Measurements from ENCODE around the gene CCDC185.
"Not testable (repeated sequence)": the region's sequence is repeated elsewhere in the genome, so short reads cannot be mapped to it uniquely, and the experiment has no call there.

CCDC185 gene

DNA sequence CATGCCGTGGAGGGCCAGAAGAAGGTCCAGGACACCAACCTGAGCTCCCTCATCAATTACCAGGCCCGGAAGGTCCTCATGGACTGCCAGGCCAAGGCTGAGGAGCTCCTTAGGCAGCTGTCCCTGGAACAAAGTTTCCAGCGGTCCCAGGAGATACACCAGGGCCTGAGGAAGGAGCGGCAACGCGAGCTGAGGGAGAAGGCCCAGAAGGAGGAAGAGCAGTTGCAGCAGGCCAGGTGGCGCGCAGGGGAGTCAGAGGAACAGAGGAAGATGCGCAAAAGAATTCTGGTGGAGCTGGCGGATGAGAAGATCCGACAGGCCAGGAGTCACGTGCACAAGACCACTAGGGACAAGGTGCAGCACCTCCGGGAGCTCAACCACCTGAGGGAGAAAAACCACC is 1.5 kb downstream of the CCDC185 start:
- no peak for DNase-seq

DNA sequence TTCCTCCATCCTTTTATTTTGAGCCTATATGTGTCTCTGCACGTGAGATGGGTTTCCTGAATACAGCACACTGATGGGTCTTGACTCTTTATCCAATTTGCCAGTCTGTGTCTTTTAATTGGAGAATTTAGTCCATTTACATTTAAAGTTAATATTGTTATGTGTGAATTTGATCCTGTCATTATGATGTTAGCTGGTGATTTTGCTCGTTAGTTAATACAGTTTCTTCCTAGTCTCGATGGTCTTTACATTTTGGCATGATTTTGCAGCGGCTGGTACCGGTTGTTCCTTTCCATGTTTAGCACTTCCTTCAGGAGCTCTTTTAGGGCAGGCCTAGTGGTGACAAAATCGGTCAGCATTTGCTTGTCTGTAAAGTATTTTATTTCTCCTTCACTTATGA is 6.2 kb downstream of the CCDC185 start:
- not testable (repeated sequence) for DNase-seq

DNA sequence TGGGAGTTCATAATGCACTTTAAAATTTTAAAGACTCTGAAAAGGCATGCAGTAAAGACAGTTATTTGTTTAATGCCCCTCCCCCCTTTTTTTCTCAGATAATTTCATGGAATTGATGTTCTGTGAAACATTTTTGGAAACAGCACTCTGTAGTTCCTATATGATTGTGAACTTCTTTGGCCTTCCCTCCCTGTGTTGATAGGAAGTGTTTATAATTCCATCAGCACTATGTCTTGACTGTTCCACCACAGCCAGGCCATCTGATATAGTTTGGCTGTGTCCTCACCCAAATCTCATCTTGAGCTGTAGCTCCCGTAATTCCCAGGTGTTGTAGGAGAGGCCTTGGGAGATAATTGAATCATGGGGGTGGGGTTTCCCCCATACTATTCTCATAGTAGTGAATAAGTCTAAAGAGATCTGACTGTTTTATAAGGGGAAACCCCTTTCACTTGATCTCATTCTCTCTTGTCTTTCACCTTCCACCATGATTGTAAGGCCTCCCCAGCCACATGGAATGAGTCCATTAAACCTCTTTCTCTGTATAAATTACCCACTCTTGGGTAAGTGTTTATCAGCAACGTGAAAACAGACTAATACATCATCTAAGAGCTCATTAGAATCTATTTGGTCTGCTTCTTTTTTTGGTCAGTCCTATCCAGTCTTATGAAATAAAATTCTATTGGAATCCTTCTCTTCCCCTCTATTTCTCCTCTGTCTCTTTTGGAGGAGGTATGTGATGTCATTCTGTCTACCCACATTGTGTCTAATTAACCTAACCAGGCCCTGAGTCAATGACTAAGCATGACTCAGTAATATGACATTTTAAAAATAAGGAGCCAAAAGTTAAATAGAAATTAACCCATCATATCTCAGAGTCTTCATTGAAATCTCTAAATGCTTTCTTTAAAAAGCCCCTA is 8.9 kb downstream of the CCDC185 start:
- DNase-seq: peak; percentile 76

DNA sequence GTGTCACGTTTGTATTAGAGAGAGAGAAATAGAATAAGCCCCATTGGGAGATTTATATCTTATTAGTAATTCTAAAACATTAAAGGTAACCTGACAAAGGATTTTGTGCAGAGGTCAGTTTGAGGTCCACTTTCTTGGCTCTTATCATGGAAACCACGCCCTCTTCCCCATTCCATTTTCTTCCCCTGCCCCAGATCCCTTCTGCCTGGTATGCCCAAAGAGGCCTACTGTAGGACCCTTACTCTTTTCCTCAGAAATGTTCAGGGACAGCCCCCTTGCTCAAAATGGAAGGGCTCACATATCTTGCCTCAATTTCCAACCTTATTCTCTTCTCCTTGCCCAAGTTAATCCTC is 9.6 kb downstream of the CCDC185 start:
- DNase-seq: no peak

DNA sequence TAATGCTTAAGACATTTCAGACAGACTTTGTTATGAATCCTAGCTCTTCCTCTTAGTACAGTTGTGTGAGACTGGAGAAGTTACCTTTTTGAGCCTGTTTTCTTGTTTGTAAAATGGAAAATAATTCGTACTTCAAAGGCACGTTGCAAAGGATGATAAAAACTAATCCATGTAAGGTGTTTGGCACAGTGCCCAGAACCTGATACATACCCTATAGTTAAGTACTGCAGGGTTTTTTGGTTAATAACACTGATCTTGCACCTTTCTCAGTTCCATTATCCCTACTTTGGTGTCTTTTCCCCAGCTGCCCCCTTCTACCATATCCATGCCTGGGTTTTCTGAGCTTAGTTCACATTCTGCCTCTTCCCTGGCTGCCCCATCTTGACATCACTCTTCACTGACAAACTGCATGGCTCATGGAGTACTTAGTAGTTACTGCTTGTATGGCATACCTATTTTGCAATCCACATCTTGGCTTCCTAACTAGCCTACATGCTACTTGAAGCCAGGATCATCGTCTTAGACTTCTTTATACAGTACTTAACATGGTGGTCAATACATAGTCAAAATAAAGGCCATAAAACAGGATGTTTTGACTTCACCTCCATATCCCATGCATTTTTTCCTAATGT is 10.1 kb downstream of the CCDC185 start:
- peak; percentile 37 for DNase-seq

DNA sequence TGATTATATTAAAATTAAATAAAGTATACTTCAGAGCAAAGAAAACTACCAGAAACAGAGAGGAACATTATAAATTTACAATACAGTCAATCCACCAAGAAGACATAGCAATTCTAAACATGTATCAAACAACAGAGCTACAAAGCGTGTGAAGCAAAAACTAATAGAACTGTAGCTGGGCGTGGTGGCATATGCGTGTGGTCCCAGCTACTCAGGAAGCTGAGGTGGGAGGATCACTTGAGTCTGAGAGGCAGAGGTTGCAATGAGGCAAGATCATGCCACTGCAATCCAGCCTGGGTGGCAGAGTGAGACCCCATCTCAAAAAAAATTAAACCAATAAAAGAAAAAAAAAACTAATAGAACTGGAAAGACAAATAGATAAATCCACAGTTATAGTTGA is 12.3 kb downstream of the CCDC185 start:
- DNase-seq: no peak

DNA sequence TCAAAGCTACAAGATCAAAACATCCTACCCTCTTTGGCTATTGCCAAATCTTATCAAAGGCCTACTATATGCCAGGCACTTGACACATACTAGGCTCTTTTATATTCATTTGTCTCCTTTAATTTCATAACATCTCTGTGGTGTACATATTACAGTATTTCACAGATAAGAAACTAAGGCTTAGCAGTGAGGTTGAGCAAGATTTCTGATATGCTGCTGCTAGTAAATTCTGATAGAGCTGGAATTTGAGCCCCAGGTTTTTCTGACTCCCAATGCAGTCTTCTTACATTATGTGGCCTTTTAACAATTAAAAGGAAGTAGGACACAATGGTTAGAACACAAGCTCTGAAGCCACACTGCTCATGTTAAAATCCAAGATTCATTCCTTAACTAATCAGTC is 16.8 kb downstream of the CCDC185 start:
- DNase-seq: no peak

- peak; percentile 84 for DNase-seq
These were observed 18.1 kb downstream of the CCDC185 start for GRCh38 chr1:223411309-223411708.

- no peak for DNase-seq
These were observed 18.5 kb downstream of the CCDC185 start for GRCh38 chr1:223411710-223412109.

GRCh38 chr1:223413216-223413615 is 20.0 kb downstream of the CCDC185 start:
- DNase-seq: no peak

GRCh38 chr1:223417444-223417843 is 24.2 kb downstream of the CCDC185 start:
- no peak for DNase-seq

DNA sequence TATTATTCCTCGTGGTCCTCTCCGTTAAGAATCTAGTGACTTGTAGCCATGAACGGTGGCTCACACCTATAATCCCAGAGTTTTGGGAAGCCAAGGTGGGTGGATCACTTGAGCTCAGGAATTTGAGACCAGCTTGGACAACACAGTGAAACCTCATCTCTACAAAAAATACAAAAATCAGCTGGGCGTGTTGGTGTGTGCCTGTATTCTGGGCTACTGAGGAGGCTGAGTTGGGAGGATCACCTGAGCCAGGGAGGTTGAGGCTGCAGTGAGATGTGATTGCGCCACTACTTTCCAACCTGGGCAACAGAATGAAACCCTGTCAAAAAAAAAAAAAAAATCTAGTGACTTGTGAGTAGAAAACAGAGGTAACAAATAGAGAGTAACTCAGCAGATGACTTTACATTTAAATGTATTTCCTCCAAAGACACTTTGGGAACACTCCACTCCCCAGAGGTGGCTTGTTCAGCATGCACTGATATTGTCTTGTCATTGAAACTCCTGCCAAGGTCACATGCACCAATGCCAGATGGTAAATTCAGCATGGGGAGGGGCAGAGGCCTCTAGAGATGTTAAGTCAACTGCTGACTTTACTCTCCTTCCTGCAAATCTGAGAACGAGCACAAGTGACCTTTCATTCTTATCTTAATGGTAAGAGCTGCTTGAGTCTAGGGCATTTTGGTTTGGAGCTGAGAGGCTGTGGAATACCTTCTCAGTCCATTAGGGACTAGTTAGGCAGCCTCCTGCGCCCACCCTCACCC is 24.9 kb downstream of the CCDC185 start:
- DNase-seq: no peak

DNA sequence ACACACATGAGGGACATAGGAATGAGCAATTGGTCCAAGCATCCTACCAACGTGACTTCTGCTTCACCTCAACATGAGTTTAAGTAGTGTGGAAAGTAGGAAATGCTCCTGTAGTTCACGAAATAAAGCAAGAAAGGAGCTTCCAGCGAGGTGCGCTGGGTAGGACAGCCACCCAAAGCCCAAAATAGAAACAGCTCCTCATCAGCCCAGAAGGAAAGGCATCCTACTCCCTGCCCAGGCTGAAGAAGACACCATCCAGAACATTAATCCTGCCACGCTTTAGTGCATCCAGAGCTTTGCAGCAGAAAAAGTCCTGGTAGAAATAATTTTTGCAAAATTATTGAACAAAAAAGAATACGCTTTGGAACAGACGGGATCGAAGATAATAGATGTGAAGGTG is 25.9 kb downstream of the CCDC185 start:
- no peak for DNase-seq

GRCh38 chr1:223419561-223419960 is 26.3 kb downstream of the CCDC185 start:
- DNase-seq: no peak

GRCh38 chr1:223421025-223421424 is 27.8 kb downstream of the CCDC185 start:
- DNase-seq: no peak

DNA sequence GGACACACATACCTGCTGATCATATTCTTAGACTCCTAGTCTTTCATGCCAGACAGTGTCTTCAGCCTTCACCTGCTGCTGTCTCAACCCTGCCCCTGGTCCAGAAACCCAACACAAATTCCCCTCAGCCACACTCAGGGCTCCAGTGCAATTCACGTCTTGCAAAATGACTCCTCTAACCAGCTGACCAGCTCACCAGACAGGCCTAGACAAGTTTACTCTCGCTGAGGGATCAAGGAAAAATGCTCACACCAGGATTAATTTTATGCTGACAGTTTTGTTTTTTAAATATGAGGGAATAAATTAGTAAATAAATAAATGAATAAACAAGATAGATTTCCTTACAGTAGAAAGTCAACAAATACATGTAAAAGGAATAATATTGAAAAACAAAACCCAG is 28.5 kb downstream of the CCDC185 start:
- no peak for DNase-seq

GRCh38 chr1:223422911-223423310 is 29.7 kb downstream of the CCDC185 start:
- no peak for DNase-seq

DNA sequence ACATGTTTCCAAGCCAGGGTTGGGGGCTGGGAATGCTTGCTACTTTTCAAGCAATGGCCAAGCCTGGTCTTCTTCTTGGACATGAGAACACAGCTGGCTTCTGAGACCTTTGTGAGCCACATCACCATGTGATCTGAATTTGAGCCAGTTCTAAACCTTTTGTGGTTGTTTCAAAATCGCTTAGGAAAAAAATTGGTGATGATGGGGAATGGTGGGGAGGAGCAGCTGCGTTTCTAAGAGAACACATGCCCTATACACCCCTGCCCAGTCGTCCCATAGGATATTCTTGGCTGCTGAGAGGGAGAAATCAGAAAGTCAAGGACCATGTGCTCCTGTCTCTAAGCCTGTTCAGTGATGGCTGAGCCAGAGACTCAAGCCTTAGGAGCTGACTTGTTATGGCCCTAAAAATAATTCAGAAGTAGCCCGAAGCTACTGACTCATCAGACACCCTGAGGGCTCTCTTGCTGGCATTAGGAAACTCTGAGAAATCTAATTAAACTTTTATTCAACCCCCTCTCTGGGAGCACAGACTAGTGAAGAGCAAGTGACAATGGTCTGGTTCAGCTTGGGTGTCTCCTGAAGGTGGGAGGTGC is 30.5 kb downstream of the CCDC185 start:
- DNase-seq: peak; percentile 26

DNA sequence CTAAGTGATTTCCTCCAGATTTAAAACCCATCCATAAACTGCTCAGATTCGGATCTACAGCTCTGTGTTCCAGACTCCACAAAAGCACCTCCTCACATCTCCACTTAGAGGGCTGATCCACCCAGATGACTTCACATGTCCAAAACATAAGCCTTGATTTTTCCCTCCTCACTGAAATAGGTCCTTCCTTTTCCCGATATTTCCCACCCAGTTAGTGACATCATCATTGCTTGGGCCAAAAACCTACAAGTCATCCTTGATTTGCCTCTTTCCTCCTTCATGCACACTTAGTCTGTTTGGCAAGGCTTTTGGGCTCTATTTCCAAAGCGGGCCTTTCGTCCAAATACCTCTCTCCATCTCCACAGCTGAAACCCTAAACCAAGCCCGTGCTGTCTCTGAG is 32.3 kb downstream of the CCDC185 start:
- DNase-seq: no peak

DNA sequence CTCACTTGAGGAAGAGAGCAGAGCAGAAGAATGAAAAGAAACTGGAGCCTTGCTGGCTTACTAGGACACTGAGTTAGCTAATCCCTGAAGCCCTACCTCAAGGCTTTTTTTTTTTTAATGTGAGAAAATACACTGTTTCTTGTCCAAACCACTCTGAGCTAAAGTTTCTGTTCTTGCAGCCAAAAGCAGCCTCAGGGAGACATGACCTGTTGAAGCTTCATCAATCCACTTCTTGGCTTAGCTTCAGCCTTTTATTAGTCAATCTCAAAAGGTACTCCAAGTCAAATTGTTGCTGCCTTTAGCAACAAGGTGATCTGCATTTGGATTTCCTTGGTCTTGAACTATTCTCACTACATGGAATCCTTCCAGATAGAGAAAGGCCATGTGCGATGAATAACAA is 33.7 kb downstream of the CCDC185 start:
- no peak for DNase-seq

- peak; percentile 27 for DNase-seq
These were observed 36.1 kb downstream of the CCDC185 start for GRCh38 chr1:223429313-223429731.

DNA sequence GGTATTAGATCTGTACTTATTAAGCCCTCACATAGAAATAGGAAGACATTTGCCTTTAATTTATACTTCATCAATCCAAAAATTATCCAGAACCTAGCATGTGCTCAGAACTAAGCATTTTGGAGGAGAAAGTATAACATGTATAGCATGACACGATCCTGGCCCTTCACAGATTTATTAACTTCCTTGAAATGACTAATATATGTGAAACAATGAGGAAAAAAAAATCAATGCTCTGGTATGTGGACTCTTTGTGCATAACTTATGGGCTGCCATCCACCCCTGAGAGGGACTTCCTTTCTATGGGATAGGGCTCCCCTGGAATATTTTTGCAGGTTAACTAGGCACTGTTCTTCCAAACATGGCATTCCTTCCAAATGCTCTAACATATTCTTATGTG is 36.6 kb downstream of the CCDC185 start:
- DNase-seq: peak; percentile 32

- no peak for DNase-seq
These were observed 37.0 kb downstream of the CCDC185 start for GRCh38 chr1:223430236-223430635.

Measured in HCEC 1CT (cell line).